Ovary (tissue), 3 donors: ENCODE data around the gene JADE1.

Experiments used
- CTCF ChIP-seq, 3 donors: fragments of 450-650 bp in 2 of 3; fragments of 200-600 bp in 1 of 3; IDR thresholded peaks; one replicate each; pipeline versions ENCODE4 v1.5.1 to v1.8.0; 2016 to 2022; ENCODE audit warnings: antibody characterized with exemption in 3 of 3, mild to moderate bottlenecking in 1 of 3
- POLR2A ChIP-seq: fragments of 450-650 bp; IDR thresholded peaks from one replicate; pipeline ENCODE4 v1.6.1; 2017; ENCODE audit warnings: antibody characterized with exemption, mild to moderate bottlenecking, moderate library complexity
- donor health status: DM: no; HTN: no; CAD: no.

GRCh38 chr4:128848461-128848860, 39.0 kb downstream of the JADE1 start:
- TF ChIP-seq CTCF (IDR thresholded peaks at IDR 0.05) = no peak
- no peak for TF ChIP-seq POLR2A
